GM18499 (cell line): Measurements from ENCODE around the gene SWSAP1.
"Not testable (repeated sequence)": the region's sequence is repeated elsewhere in the genome, so short reads cannot be mapped to it uniquely, and the experiment has no call there.

Experiments used
- ATAC-seq: cut with Tn5 transposase; IDR thresholded peaks from one replicate; pipeline ENCODE4 v1.9.1; 2021; ENCODE audit warnings: moderate number of reproducible peaks; ENCODE audit not compliant: insufficient read depth, unreplicated experiment

Gene SWSAP1

GRCh38 chr19:11374433-11375142 lies at the start of gene SWSAP1:
Gene SWSAP1, plus strand, starts transcription at chr19:11374666. Its CDS starts 15 bp downstream, at chr19:11374681.
- peak; percentile 66 for ATAC-seq

GRCh38 chr19:11324748-11325389 lies 49.6 kb upstream of the SWSAP1 start:
- no peak for ATAC-seq

GRCh38 chr19:11325544-11325943 lies 48.9 kb upstream of the SWSAP1 start:
- ATAC-seq = no peak

GRCh38 chr19:11330127-11330526 lies 44.3 kb upstream of the SWSAP1 start:
- ATAC-seq = no peak

DNA sequence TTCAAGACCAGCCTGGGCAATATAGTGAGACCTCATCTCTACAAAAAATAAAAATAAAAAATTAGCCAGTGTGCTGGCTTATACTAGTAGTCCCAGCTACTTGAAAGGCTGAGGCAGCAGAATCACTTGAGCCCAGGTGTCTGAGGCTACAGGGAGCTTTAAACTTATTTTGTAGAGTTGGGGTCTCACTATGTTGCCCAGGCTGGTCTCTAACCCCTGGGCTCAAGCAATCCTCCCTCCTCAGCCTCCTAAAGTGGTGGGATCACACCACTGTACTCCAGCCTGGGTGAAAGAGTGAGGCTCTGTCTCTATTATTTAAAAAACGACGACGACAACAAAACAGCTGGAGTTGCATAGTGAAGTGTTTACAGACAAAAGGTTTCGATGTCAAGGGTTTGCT lies 43.0 kb upstream of the SWSAP1 start:
- ATAC-seq = no peak

DNA sequence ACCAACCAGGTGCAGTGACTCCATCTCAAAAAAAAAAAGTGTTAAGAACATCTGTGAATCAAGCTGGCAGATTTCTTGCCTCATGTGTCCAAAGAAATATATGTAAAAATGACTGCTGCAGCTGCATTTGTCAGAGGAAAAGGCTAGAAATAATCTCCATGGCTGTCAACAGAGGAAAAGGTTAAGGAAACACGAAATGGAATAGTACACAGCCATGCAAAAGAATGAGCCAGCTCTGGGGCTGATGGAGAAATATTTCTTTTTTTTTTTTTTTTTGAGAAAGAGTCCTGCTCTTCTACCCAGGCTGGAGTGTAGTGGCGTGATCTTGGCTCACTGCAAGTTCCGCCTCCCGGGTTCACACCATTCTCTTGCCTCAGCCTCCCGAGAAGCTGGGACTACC lies 41.6 kb upstream of the SWSAP1 start:
- no peak for ATAC-seq

DNA sequence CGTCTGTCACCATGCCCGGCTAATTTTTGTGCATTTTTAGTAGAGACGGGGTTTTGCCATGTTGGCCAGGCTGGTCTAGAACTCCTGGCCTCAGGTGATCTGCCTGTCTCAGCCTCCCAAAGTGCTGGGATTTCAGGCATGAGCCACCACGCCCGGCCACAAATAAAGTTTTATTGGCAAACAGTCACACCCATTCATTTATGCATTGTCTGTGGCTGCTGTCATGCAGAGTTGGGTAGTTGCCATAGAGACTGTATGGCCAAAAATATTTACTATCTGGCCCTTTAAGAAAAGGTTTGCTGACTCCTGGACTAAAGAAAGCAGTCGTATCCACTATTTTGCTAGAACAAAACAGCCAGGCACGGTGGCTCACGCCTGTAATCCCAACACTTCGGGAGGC lies 40.6 kb upstream of the SWSAP1 start:
- not testable (repeated sequence) for ATAC-seq

GRCh38 chr19:11335449-11336146 lies 38.9 kb upstream of the SWSAP1 start:
- no peak for ATAC-seq

GRCh38 chr19:11337080-11337479 lies 37.4 kb upstream of the SWSAP1 start:
- ATAC-seq = no peak

- ATAC-seq = no peak
Observed at GRCh38 chr19:11338121-11338520, 36.3 kb upstream of the SWSAP1 start.

DNA sequence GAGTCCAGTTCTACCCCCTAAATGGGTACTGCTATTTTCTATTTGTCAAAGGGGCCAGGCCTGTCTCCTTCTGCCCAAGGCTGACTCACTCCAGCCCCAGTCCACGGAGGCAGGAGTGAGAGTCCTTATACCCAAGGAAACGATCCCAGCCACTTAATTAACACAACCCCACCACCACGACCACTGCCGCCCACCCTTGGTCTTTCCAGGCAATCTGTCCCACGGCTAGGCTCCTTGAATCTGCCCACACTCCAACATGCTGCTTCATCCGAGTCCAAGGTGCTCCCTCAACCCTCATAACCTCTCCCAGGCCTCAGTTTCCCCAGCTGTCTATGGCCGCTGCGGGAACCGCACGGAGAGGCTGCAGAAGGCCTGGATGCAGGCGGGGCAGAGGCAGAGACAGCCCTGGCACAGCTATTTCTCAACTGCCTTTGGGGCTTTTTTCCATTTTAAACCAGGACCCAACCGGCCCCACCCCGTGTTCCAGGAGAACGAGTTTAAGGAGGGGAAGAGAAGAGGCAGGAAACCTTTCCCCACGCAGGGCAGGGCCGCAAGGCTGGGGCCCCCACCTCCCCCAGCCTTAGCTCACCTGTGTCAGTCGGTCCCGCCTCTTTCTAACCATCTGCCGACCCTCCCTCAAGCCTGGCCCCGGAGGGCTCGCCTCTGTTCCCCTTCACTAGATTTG lies 35.8 kb upstream of the SWSAP1 start:
- no peak for ATAC-seq

DNA sequence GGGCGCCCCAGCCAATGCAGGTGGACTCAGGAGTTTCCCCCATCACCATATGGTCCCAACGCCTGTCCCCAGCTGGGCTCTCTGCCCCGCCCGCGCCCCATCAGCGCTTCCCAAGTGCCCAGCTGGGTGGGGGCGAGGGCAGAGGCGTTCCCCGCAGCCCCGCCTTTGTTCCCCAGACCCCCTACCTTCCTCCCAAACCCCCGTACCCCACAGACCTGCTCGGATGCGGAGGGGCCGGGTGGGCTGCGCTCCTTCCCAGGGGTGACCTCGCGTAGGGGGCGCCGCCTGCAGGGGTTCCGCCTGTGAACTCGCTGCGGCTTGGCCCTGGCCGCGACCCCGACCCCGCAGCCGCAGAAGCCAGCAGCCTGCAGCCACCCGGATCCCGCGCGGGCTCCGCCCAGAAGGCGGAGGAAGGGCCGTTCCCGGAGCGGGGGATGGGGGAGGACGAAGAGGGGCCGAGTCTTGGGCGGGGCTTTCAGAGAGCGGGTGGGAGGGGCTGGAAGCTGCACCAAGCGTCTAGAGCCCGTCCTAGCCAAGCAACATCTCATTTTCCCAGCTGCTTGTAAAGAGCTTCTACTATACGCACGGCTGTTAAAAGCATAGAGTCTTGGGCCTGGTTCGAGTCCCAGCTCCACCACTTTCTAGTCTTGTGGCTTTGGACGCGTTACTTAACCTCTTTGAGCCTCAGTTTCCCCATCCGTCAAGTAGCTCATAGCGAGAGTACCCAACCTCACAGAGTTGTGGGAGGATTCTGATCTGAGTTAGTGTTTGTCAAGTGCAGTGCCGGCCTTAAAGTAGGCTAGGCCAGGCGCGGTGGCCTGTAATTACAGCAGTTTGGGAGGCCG lies 35.0 kb upstream of the SWSAP1 start, which contains the start of gene RAB3D:
TSS of gene RAB3D (minus strand) at position 404 of the 845 bp plus-strand sequence. CDS start 2,258 bp downstream, outside the sequence.
- ATAC-seq = no peak

DNA sequence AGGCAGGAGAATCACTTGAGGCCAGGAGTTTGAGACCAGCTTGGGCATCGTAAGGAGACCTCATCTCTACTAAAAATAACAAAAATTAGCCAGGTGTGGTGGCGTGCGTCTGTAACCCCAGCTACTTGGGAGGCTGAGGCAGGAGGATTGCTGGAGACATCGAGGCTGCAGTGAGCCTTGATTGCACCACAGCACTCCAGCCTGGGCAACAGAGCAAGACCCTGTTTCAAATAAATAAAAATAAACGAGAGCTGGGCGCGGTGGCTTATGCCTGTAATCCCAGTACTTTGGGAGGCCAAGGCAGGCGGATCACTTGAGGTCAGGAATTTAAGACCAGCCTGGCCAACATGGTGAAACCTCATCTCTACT lies 34.4 kb upstream of the SWSAP1 start:
- not testable (repeated sequence) for ATAC-seq

- ATAC-seq = no peak
Observed at GRCh38 chr19:11342429-11342828, 32.0 kb upstream of the SWSAP1 start.

DNA sequence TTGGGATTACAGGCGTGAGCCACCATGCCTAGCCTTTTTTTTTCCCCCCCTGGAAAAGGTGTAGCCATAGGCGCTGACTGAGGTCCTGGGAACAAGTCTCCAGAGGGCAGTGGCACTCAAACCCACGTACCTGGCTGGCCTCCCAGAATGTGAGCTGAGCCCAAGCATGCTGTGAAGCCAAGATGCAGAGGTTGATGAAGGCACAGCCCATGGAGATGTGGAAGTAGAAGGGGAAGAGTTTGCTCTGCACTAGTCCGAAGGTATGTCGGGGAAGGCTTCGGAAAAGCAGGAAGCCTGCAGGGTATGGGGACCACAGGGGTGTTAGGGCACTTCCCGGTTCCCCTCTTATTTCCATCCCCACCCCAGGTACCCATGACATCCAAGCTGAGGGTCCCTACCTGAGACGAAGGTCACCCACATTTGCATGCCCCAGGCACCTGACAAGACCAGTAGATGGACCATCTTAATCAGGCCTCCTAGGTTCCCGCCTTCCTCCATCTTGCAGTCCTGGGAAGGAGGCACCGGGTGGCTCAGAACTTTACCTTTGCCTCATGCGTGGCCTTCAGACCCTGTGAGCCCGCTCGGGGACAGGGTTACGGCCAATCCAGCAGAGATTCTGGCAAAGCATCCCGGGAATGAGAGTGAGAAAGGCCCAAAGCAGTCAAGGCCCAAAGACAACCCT lies 29.2 kb upstream of the SWSAP1 start:
- ATAC-seq = no peak

- peak; percentile 87 for ATAC-seq
Observed at GRCh38 chr19:11346104-11346940, 28.1 kb upstream of the SWSAP1 start, which contains the start of the genes CCDC159 and TMEM205. Gene CCDC159, plus strand, starts transcription at chr19:11346519. Its CDS starts 88 bp downstream, at chr19:11346607. Gene TMEM205, minus strand, starts transcription at chr19:11346268. Its CDS starts 649 bp downstream, at chr19:11345619.

- no peak for ATAC-seq
Observed at GRCh38 chr19:11347546-11348039, 26.9 kb upstream of the SWSAP1 start.

DNA sequence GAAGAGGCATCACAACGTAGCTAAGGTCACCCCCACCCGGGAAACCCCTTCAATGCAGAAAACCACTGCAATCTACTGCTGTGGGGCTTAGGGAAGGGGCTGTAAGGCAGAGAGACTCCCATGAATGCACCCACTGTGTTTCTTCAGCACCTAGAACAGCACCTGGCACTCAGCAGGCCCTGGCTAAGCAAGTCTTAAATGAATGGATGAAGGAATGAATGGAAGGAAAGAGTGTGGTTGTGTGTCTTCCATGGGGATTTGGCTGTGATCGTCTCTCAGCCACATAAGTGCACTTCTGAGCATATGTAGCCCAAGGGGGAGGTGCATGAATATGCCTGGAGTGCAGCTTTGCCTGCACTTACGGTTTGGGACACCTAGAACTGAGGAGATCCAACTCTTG lies 25.3 kb upstream of the SWSAP1 start:
- ATAC-seq = no peak
